HG03108 (cell line): Measurements from ENCODE around the gene MED12.
A peak's percentile ranks its signal among the peaks of the same experiment; 100 is the strongest.

ENCODE experiments used
- ATAC-seq: cut with Tn5 transposase; IDR thresholded peaks from one replicate; pipeline ENCODE4 v1.9.1; 2021; ENCODE audit warnings: moderate library complexity; ENCODE audit not compliant: unreplicated experiment

The MED12 gene

DNA sequence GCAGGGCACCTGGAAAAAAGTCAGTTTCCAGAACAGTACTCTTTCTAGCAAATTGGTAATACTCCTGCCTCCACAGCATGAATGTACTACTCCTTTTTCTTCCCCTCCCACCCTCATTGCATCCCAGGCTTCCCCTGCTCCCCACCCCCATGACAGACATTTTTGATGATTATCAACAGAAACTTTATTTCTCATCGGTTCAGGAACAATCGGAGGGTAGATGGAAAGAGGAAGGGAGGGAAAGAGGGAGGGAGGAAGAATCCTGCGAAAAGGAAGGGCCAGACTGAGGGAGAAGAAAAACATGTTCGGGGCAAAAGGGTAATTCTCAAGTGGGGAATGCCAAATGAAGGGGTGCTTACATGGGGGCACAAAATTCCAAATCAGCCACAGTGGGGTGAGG, 11.2 kb upstream of the MED12 start:
- no peak for ATAC-seq

DNA sequence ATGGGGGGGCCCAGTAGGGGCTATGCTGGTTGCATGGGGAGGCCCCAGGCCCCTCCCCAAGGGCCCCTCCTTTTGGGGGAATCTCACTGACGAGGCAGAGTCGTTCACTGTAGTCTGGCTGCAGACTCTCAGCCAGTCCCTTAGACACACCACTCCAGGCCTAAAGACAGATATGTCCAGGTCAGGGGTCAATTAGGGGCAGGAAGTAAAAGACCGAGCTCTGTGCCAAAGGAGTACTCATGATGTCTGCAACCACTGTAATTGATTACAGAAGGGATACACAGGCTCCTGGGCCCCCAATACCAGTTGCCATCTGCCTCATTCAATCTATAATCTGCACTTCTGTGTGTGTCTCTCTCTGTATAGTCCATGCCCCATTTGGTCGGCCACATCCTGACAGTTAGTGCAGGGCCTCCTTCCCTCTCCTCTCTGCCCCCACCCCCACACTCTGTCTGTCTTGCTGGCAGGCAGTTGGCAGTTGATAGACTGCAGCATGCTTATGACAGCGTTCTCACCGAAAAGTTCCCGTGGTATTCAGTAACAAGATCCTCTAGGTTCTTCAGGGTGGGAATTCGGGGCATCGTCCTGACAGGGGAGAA, 10.5 kb upstream of the MED12 start:
- ATAC-seq: no peak

DNA sequence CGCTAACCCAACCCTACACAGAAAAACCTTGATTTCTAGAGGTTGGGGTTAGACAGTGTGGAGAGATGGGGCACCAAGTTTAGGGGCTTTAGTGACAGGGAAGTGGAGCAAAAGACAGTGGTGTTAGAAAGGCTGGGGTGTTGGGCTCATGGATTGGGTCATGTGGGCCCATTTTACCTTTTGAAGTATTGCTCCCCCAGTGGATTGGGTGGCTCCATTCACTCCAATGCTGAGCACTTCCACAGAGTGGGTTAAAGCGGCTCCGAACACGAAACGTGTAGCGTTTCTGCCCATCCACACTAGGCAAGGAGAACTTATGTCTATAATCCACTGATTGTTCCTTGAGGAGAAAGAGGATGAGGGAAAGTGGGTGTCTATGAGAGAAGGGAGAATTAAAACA, 9.3 kb upstream of the MED12 start:
- ATAC-seq: no peak

DNA sequence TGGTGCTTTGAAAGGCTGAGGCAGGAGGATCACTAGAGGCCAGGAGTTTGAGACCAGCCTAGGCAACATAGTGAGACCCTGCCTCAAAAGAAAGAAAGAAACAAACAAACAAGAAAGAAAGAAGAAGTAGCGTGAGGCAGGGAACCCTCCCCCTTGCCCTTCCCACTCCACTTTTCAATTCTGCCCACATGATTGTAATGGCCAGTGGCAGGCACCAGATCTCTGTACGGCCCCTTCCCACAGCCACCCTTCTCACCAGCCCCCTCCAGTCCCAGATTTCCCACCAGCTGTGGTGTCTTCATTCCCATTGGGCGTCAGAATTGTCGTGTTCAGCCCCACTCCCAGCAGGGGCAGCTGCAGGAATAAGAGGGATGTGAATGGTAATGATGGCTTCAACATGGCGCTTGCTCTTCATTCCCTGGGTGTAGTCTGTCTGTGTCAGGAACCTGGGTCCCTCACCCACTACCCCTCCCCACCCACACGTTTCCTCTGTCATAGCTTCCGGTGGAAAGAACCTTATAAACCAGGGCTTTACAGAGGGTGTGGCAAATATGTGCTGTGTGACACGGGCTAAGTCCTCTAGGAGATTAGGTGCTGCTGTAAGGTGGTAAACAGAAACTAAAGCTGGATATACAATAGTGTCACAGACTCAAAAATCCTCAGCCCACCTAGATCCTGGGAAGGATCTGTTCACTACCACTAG, 7.1 kb upstream of the MED12 start, which contains the start of gene IL2RG:
IL2RG (minus strand) TSS at position 437 of the 703 bp plus-strand sequence; CDS start at position 399, 38 bp downstream.
- peak; percentile 88 for ATAC-seq

DNA sequence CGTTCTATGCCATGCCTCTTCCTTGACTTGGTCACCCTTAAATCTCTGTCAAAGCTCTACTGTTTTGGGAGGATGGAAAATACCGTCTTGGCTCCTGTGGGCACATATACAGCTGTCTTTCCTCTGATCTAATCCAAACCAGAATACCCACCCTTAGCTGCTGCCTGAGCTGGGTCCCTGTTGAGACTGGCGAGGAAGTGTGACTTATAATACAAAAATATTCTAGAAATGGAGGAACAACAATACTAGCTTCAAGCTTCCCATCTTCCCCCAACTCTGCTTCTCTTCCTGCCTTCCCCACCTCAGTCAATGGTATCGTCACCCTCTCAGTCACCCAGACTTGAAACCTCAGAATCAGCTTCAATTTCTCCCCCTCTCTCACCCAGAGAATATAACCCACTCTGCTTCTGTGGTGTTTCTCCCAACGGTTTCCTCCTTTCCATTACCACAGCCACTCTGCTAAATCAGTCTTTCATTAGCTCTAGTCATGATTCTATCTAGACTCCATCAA, 6.4 kb upstream of the MED12 start:
- ATAC-seq: no peak

DNA sequence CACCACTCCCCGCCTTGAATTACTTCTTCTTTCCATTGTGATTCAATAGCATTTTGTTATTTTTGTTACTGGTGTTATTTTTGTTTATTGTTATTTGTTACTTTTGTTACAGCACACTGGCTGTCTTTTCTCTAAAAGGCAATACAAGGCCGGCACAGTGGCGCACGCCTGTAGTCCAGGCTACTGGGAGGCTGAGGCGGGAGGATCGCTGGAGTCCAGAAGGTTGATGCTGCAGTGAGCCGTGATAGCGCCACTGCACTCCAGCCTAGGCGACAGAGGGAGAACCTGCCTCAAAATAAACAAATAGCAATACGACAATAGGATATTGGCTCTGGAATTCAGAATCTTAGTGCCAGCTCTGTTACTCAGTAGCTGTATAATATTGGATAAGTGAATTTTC, 1.0 kb upstream of the MED12 start:
- ATAC-seq: no peak

DNA sequence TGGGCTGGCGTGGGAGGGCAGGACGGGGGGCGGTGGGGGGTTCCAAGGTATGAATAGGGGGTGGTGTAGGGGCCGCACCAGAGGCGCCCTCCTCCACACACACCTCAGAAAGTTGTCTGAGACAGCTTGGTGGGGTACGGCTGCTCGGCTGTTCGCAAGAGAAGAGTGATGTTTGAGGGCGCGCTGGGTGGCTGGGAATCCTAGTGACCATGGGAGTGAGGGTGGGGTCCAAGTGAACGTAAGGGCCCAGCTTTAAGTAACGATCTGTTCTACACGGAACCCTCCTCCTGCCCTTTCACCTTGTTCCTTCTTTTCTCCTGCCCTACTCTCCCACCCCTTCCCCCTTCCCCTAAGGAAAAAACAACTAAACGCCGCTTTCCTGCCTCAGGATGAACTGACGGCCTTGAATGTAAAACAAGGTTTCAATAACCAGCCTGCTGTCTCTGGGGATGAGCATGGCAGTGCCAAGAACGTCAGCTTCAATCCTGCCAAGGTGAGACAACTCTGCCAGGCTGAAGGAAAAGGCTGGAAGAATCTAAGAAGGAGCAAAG, 664 bp downstream of the MED12 start:
- ATAC-seq: no peak

DNA sequence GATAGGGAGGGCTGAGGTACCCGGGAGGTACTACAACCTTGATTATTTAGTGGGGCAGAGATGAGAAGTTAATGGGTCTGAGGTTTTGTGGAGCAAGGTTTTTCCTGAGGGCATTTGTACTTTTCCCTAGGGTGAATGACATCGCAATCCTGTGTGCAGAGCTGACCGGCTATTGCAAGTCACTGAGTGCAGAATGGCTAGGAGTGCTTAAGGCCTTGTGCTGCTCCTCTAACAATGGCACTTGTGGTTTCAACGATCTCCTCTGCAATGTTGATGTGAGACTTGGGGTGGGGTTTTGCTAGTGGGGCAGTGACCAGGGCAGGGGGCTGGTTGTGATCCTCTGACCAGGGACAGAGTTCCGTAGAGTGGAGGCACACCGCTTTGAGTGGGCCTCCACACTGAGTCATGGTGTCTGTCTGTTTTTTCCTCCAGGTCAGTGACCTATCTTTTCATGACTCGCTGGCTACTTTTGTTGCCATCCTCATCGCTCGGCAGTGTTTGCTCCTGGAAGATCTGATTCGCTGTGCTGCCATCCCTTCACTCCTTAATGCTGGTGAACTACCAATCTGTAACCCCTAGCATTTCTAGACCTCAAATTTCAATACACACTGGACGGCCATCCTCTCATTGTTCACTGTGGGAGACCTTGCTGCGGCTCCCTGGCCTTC, 9.9 kb downstream of the MED12 start:
- no peak for ATAC-seq

DNA sequence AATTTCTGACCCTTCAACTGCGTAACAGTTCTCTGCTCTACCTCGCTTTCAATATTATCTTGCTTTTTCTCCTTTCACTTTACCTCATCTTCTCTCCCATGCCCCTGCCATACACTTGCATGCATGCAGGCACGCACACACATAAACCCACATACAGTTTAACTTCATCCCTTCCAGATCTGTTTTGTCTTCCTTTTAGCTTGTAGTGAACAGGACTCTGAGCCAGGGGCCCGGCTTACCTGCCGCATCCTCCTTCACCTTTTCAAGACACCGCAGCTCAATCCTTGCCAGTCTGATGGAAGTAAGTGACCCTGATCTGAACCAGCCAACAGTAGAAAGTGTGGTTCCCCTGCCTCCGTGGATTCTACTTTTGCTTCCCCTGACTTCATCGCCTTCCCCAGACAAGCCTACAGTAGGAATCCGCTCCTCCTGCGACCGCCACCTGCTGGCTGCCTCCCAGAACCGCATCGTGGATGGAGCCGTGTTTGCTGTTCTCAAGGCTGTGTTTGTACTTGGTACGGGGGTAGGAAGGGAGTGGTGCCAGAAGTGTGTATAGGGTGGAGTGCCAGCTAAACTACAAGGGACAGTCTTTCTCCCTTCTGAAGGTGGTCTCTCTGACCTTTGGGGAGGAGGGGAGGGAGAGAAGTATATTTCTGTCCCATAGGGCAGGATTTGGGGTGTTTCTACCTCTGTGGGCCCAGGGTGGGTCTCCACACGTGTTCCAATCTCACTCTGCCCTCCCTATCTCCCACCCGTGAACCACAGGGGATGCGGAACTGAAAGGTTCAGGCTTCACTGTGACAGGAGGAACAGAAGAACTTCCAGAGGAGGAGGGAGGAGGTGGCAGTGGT, 10.7 kb downstream of the MED12 start:
- no peak for ATAC-seq

DNA sequence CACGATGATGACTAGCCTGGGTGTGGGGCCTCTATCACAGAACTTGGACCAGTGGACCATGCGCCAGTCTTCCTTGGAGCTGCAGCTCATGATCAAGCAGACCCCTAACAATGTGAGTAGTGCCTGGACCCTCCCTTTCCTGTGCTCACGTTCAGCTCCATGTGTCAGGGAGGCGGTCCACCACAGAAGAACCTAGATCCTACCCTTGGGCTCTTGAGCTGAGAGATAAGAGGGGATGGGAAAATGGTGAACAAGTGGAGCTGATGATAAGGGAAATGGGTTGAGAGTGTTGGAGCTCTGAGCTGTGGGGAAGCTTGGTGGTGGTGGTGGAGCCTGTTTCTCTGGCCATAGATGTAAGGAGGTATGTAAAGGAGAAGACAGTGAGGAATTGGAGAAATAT, 13.1 kb downstream of the MED12 start:
- ATAC-seq: no peak

DNA sequence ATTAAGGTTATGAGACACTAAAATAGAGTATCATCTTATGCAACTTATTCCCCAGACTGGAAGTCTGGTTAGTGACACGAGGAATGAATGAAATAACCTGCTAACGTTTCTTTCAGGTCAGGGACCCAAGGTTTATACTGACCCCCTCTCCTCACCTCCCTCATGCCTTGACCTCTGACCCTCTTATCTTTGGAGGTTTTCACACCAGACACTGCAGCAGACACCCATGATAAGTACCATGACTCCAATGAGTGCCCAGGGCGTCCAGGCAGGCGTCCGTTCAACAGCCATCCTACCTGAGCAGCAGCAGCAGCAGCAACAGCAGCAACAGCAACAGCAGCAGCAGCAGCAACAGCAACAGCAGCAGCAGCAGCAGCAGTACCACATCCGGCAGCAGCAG, 22.0 kb downstream of the MED12 start:
- no peak for ATAC-seq

DNA sequence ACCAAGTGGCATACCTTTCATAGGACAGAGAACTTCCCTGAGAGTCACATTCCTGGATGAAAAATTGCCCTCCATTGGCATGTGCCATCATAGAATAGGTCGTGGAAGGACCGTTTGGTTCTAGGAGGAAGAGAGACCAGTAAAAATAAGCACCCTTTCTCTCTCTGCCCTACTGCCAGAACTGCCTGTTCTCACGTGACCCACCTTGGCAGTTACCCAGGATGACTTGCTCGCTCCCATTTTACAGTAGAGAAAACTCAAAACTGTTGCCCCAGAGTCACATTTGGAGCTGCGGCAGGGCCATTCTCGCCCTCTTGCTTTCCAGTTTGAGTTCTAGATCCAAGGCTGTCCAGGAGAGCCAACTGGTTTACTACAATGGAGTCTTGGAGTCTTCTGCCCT, 25.1 kb downstream of the MED12 start:
- ATAC-seq: no peak

DNA sequence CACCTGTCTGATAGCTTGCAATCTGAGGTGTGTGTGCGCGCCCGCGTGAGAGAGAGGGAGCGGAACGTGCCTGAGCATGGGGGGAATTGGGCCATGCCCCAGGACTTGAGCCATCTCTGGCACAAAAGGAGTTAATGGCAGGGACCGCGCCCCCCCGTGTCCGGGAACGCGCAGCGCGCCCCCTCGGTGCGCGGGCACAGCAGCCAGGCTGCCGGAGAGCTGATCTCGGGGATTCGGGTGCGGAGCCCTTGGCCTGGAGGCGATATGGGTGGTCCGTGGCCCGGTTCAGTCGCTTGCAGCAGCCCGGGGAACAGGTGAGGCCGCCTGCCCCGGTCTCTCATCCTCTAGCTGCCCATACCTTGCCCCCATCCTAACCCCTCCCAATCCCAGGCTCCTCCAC, 26.3 kb downstream of the MED12 start, which contains the start of gene NLGN3:
NLGN3 (plus strand) TSS at position 191 of the 400 bp plus-strand sequence. CDS start 2,909 bp downstream, outside the sequence.
- no peak for ATAC-seq

DNA sequence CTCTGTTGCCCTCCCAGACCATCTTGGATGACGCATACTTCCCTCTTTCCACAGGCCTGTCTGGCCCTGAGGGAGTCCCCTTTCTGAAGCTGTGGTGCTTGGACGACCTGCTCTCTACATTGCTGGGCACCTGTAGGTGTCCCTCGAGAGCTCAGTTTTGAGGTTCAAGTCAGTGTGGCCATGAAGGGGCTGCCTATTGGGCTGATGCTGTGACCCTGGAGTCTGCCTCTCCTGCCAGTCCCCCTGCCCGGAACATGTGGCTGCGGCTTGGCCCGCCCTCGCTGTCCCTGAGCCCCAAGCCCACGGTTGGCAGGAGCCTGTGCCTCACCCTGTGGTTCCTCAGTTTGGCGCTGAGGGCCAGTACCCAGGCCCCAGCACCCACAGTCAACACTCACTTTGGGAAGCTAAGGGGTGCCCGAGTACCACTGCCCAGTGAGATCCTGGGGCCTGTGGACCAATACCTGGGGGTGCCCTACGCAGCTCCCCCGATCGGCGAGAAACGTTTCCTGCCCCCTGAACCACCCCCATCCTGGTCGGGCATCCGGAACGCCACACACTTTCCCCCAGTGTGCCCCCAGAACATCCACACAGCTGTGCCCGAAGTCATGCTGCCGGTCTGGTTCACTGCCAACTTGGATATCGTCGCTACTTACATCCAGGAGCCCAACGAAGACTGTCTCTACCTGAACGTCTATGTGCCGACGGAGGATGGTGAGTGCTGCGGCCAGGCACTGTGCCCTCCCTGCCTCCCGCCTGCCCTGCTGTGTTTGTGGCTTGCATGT, 29.3 kb downstream of the MED12 start:
- no peak for ATAC-seq

DNA sequence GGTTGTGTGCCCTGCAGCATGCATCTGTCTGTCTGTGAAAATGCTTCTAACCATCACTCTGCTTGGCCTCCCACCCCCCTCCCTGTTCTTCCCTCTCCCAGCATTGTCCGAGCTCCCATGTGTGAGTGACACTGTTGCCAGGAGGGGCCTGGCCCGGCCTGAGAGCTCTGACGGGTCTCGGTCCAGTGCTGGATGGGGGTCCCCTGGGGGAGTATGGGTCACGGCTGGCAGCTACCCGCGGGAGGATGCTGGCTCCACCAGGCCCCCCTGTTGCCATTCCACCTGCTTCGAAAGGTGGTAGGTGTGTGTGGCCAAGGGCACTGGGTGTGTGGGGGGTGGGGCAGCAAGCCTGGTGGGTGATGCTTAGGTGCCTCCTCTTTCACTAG, 29.9 kb downstream of the MED12 start:
- no peak for ATAC-seq

DNA sequence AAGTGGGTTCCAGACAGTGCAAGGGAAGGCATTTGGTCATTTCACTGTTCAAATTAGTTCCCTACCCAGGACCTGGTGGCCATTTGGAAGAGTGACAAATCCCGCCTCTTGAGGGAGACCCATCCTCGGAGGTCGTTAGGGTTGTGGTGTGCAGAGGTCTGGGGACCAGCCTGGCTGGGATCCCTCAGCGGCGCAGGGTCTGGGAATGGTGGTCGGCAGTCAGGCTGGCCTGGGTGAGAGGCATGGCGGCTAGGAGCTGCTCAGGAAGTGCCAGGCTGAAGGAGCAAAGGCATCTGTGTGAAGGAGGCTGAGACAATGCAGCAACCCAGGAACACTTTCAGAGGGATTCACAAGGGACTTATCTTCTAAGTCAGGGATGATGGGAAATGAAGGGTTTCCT, 33.0 kb downstream of the MED12 start:
- no peak for ATAC-seq

DNA sequence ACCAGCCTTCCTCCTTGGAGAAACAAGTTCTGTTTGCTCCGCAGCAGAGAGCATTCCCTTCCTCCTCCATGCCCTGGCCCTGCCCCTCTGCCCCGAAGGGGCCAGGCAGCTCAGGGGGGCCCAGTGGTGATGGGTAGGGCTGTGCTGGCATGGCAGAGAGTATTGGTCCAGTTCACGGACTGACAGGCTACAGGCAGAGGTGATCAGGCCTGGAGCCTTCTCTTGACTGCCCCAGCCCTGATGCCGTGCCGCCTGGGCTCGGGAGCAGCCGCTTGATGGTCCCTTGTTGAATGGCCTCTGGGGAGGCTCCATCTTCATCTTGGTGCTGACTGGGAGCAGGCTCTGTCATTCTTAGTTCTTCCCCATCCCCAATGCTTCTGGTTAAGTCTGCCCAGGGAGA, 35.8 kb downstream of the MED12 start:
- no peak for ATAC-seq

DNA sequence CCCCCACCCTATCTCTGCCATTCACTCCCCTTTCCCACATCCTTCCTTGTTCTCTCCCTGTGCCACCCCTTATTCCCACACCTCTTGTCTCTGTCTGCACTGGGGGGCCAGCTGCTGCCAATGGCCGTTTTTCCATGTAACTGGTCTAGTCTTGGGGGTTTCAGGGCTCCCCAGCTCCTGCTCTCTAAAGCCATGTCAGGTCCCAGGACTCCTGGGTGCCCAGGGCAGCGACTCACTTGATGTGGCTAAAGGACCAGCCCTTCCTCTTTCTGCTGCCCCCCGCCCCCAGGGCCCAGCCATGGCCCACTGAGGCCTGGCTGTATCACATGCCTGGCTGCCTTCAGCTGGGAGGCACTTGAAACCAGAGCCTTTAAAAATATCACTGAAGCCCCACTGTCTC, 36.2 kb downstream of the MED12 start:
- no peak for ATAC-seq

DNA sequence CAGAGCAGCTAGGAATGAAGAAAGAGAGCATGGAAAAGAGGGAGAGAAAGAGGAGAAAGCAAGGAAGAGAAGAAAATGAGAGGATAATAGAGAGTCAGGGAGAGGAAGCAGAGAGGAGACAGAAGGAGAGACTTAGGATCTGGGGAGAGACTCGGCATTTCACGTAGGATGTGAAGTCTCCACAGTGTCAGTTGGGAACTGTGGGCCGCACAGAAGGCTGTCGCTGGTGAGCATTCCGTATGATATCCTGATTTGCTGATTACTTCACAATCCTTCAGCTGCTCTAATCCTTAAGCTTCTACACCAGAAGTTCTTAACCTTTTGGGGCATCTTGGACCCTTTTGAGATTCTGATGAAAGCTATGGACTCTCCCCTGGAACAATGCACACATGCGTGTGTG, 40.2 kb downstream of the MED12 start:
- ATAC-seq: no peak

DNA sequence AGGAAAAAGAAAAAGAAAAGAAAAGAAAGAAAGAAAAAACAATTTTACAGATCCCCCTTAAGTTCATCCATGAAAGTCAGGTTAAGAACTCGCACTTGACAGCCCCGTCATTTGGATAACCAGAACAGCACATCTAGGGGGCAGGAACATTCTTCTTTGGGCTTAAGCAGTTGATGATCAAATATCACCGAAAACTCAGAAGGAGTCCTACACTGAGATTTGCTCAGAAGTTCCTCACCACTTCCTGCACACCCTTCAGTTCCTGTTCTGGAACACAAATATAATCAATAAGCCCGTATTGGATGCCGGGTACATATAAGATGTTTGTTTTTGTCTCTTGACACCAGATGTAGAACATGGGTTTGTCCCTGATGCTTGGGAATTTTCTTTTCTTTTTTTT, 40.9 kb downstream of the MED12 start:
- no peak for ATAC-seq
